ENCODE measurements around the gene WWC2. TPM values are rescaled to one million over a fixed set of nuclear protein-coding genes. Genes with fewer than 3 reads are reported as not detected.
"Not testable (repeated sequence)": the region's sequence is repeated elsewhere in the genome, so short reads cannot be mapped to it uniquely, and the experiment has no call there.

The WWC2 gene
- total RNA-seq, 1 experiment from 2014 or later = 82.8 TPM

- no TSS peak for BruUV-seq (replicated peaks)
Observed at GRCh38 chr4:183324619-183325018, 225.6 kb downstream of the WWC2 start.

GRCh38 chr4:183326387-183326786 lies 227.3 kb downstream of the WWC2 start:
- CTCF ChIA-PET; DNase-seq (ENCODE audit: low spot score); H3K9me3 ChIP-seq (ENCODE audit: low read depth, low read length, poor library complexity, severe bottlenecking); POLR2A ChIA-PET (ENCODE audit: low non-redundant PET); H3K4me3 ChIP-seq (ENCODE audit: low read depth, low read length, poor library complexity, severe bottlenecking); intact Hi-C loops (cut with micrococcal nuclease; ENCODE audit: unreplicated experiment); H3K27me3 ChIP-seq (replicated peaks; ENCODE audit: insufficient read depth, low read depth, low read length, poor library complexity); BruUV-seq (replicated peaks); H3K36me3 ChIP-seq (ENCODE audit: insufficient read depth, low read length, poor library complexity, severe bottlenecking); H3K4me1 ChIP-seq (ENCODE audit: insufficient read depth, low read length, poor library complexity, severe bottlenecking); H3K27ac ChIP-seq (ENCODE audit: low read depth, low read length, poor library complexity, severe bottlenecking): not testable (repeated sequence)

More at GRCh38 chr4:183324619-183325018, 225.6 kb downstream of the WWC2 start:
- no peak overlapping the region for H3K27ac ChIP-seq (ENCODE audit: low read depth, low read length, poor library complexity, severe bottlenecking)
- intact Hi-C loops (cut with micrococcal nuclease; ENCODE audit: unreplicated experiment) = no loop called here
- TF ChIP-seq EZH2 (IDR thresholded peaks at IDR 0.05; ENCODE audit: borderline replicate concordance, low read depth, low read length, poor library complexity, severe bottlenecking) (no peak), CTCF (conservative IDR thresholded peaks at IDR 0.05; ENCODE audit: low read depth, low read length) (no peak)
- H3K9me3 ChIP-seq (ENCODE audit: low read depth, low read length, poor library complexity, severe bottlenecking) = peaks cover 4% of the 10 kb centered on the region
- no peak for DNase-seq (ENCODE audit: low spot score)
- no peaks in the 10 kb centered on the region for H3K4me1 ChIP-seq (ENCODE audit: insufficient read depth, low read length, poor library complexity, severe bottlenecking)
- H3K36me3 ChIP-seq (ENCODE audit: insufficient read depth, low read length, poor library complexity, severe bottlenecking) = no peaks in the 10 kb centered on the region
- ChIA-PET POLR2A (ENCODE audit: low non-redundant PET) (no interaction called here), CTCF (no interaction called here)
- H3K4me3 ChIP-seq (ENCODE audit: low read depth, low read length, poor library complexity, severe bottlenecking) = no peak overlapping the region
- no peaks in the 10 kb centered on the region for H3K27me3 ChIP-seq (replicated peaks; ENCODE audit: insufficient read depth, low read depth, low read length, poor library complexity)

GRCh38 chr4:183326853-183327252 lies 227.8 kb downstream of the WWC2 start:
- BruUV-seq (replicated peaks) = no TSS peak
- TF ChIP-seq CTCF (conservative IDR thresholded peaks at IDR 0.05; ENCODE audit: low read depth, low read length) (no peak), EZH2 (IDR thresholded peaks at IDR 0.05; ENCODE audit: borderline replicate concordance, low read depth, low read length, poor library complexity, severe bottlenecking) (no peak)
- no peaks in the 10 kb centered on the region for H3K27me3 ChIP-seq (replicated peaks; ENCODE audit: insufficient read depth, low read depth, low read length, poor library complexity)
- no peak overlapping the region for H3K4me3 ChIP-seq (ENCODE audit: low read depth, low read length, poor library complexity, severe bottlenecking)
- no peaks in the 10 kb centered on the region for H3K36me3 ChIP-seq (ENCODE audit: insufficient read depth, low read length, poor library complexity, severe bottlenecking)
- no peak overlapping the region for H3K27ac ChIP-seq (ENCODE audit: low read depth, low read length, poor library complexity, severe bottlenecking)
- H3K9me3 ChIP-seq (ENCODE audit: low read depth, low read length, poor library complexity, severe bottlenecking) = peaks cover 4% of the 10 kb centered on the region
- intact Hi-C loops (cut with micrococcal nuclease; ENCODE audit: unreplicated experiment) = no loop called here
- ChIA-PET POLR2A (ENCODE audit: low non-redundant PET) (no interaction called here), CTCF (no interaction called here)
- peak; percentile 56 for DNase-seq (ENCODE audit: low spot score)
- H3K4me1 ChIP-seq (ENCODE audit: insufficient read depth, low read length, poor library complexity, severe bottlenecking) = no peaks in the 10 kb centered on the region

GRCh38 chr4:183327827-183328226 lies 228.8 kb downstream of the WWC2 start:
- Histone ChIP-seq H3K9me3 (ENCODE audit: low read depth, low read length, poor library complexity, severe bottlenecking) (peaks cover 4% of the 10 kb centered on the region), H3K27ac (ENCODE audit: low read depth, low read length, poor library complexity, severe bottlenecking) (no peak overlapping the region), H3K4me1 (ENCODE audit: insufficient read depth, low read length, poor library complexity, severe bottlenecking) (no peaks in the 10 kb centered on the region), H3K27me3 (replicated peaks; ENCODE audit: insufficient read depth, low read depth, low read length, poor library complexity) (no peaks in the 10 kb centered on the region), H3K36me3 (ENCODE audit: insufficient read depth, low read length, poor library complexity, severe bottlenecking) (no peaks in the 10 kb centered on the region), H3K4me3 (ENCODE audit: low read depth, low read length, poor library complexity, severe bottlenecking) (no peak overlapping the region)
- intact Hi-C loops (cut with micrococcal nuclease; ENCODE audit: unreplicated experiment) = no loop called here
- CTCF ChIA-PET = no interaction called here
- POLR2A ChIA-PET (ENCODE audit: low non-redundant PET) = interaction anchor here (0.6 kb wide), 1 partner anchor 21 kb away, joined by 14 read pairs; no protein-coding TSS in a partner anchor
- no TSS peak for BruUV-seq (replicated peaks)
- DNase-seq (ENCODE audit: low spot score) = no peak
- TF ChIP-seq CTCF (conservative IDR thresholded peaks at IDR 0.05; ENCODE audit: low read depth, low read length) (no peak), EZH2 (IDR thresholded peaks at IDR 0.05; ENCODE audit: borderline replicate concordance, low read depth, low read length, poor library complexity, severe bottlenecking) (no peak)
